Esophagus squamous epithelium (tissue), 5 donors: ENCODE results near the gene NPTX2. TPM values are rescaled to one million over a fixed set of nuclear protein-coding genes. Genes with fewer than 3 reads are reported as not detected.

Source experiments
- DNase-seq: peaks from one replicate; lab custom pipeline; 2025; lab: John Stamatoyannopoulos, UW
- H3K27ac ChIP-seq, 4 donors: fragments of 200-600 bp; sonication (generic); one replicate each; pipeline ENCODE4 v1.5.1; 2016 to 2019; ENCODE audit warnings: mild to moderate bottlenecking in 1 of 4
- H3K27me3 ChIP-seq, 4 donors: fragments of 200-600 bp; sonication (generic); 1 replicate in 3 of 4; 2 replicates in 1 of 4; pipeline versions ENCODE4 v1.5.1 to v1.6.0; 2017 to 2021; ENCODE audit warnings: antibody characterized with exemption in 1 of 4
- H3K36me3 ChIP-seq, 3 donors: fragments of 200-600 bp; sonication (generic); one replicate each; pipeline ENCODE4 v1.5.1; 2016 to 2019
- H3K4me1 ChIP-seq, 3 donors: fragments of 200-600 bp; sonication (generic); one replicate each; pipeline ENCODE4 v1.5.1; 2017 to 2019
- H3K4me3 ChIP-seq, 4 donors: fragments of 200-600 bp; sonication (generic); 1 replicate in 3 of 4; 2 replicates in 1 of 4; pipeline ENCODE4 v1.5.1; 2016 to 2019; ENCODE audit warnings: mild to moderate bottlenecking in 2 of 4, moderate library complexity in 1 of 4
- H3K9me3 ChIP-seq, 3 donors: fragments of 200-600 bp; sonication (generic); one replicate each; pipeline ENCODE4 v1.5.1; 2016 to 2019
- CTCF ChIP-seq, 6 experiments: fragments of 450-650 bp in 4 of 6; fragments of 200-600 bp in 2 of 6; sonication (generic) in 2 of 6; IDR thresholded peaks; one replicate each; pipeline ENCODE4 v1.5.1; 2016 to 2019; ENCODE audit warnings: antibody characterized with exemption in 6 of 6, mild to moderate bottlenecking in 4 of 6, moderate library complexity in 4 of 6
- POLR2A ChIP-seq, 4 donors: fragments of 450-650 bp; IDR thresholded peaks; one replicate each; pipeline ENCODE4 v1.6.1; 2017; ENCODE audit warnings: antibody characterized with exemption in 4 of 4, mild to moderate bottlenecking in 4 of 4, moderate library complexity in 3 of 4
- WGBS, 2 donors: methylation state at CpG; one replicate each; pipeline ENCODE4 v1.1.5; 2018; 5-methylcytosine and 5-hydroxymethylcytosine counted together
- intact Hi-C: fragments of 100-400 bp; cut with DNase I; formaldehyde crosslinking; loops from one replicate; pipeline ENCODE4 v1.15.0; 2022
- total RNA-seq, 4 donors: library from RNA; depleted of rRNA; stranded (reverse); fragments of >200 nt; gene quantifications; one replicate each; pipeline ENCODE4 v1.1.0, GENCODE V29; 2016
- donor health status: DM: yes; HTN: yes; CAD: no.

NPTX2 gene
- total RNA-seq, 4 donors from 2014 or later, result 1.6 to 9.7 (median 2.9) TPM

GRCh38 chr7:98641646-98642500 is 24.8 kb downstream of the NPTX2 start:
- no peak for DNase-seq
- 9 to 24% methylated on average over 5 to 8 of the region's 15 CpGs for WGBS, 2 donors
- no peaks in the 10 kb centered on the region for H3K4me1 ChIP-seq
- intact Hi-C loops, result no loop called here
- no peaks in the 10 kb centered on the region for H3K27me3 ChIP-seq
- H3K36me3 ChIP-seq, result no peaks in the 10 kb centered on the region
- TF ChIP-seq POLR2A (IDR thresholded peaks at IDR 0.05), result no peak
- TF ChIP-seq CTCF (IDR thresholded peaks at IDR 0.05), result no peak
- peaks cover 0 to 14% (median 11%) of the 10 kb centered on the region in 3 donors for H3K9me3 ChIP-seq
- H3K4me3 ChIP-seq, result no peak overlapping the region
- H3K27ac ChIP-seq, result no peak overlapping the region

GRCh38 chr7:98643236-98643985 is 26.3 kb downstream of the NPTX2 start:
- Histone ChIP-seq H3K9me3 (peaks cover 0 to 11% (median 8%) of the 10 kb centered on the region in 3 donors), H3K4me1 (no peaks in the 10 kb centered on the region), H3K4me3 (no peak overlapping the region), H3K27me3 (no peaks in the 10 kb centered on the region), H3K36me3 (no peaks in the 10 kb centered on the region), H3K27ac (no peak overlapping the region)
- no peak for DNase-seq
- no peak for TF ChIP-seq CTCF (IDR thresholded peaks at IDR 0.05)
- no peak for TF ChIP-seq POLR2A (IDR thresholded peaks at IDR 0.05)
- intact Hi-C loops, result no loop called here
- 66 to 74% methylated on average over 3 of the region's 3 CpGs for WGBS, 2 donors

- Histone ChIP-seq H3K36me3 (no peaks in the 10 kb centered on the region), H3K4me1 (no peaks in the 10 kb centered on the region), H3K9me3 (no peaks in the 10 kb centered on the region), H3K27me3 (no peaks in the 10 kb centered on the region), H3K4me3 (no peak overlapping the region), H3K27ac (no peak overlapping the region)
- DNase-seq, result no peak
- intact Hi-C loops, result no loop called here
- TF ChIP-seq CTCF (IDR thresholded peaks at IDR 0.05) (no peak), POLR2A (IDR thresholded peaks at IDR 0.05) (no peak)
- WGBS, 2 donors, result 59 to 62% methylated on average over 2 of the region's 2 CpGs
Observed at GRCh38 chr7:98646465-98646864, 29.4 kb downstream of the NPTX2 start.

- no peak overlapping the region for H3K27ac ChIP-seq
- intact Hi-C loops, result no loop called here
- no peaks in the 10 kb centered on the region for H3K36me3 ChIP-seq
- no peaks in the 10 kb centered on the region for H3K4me1 ChIP-seq
- TF ChIP-seq POLR2A (IDR thresholded peaks at IDR 0.05) (no peak), CTCF (IDR thresholded peaks at IDR 0.05) (no peak)
- no peaks in the 10 kb centered on the region for H3K9me3 ChIP-seq
- no peak for DNase-seq
- 14 to 20% methylated on average over 1 of the region's 4 CpGs for WGBS, 2 donors
- H3K27me3 ChIP-seq, result no peaks in the 10 kb centered on the region
- no peak overlapping the region for H3K4me3 ChIP-seq
Observed at GRCh38 chr7:98647326-98647725, 30.2 kb downstream of the NPTX2 start.

GRCh38 chr7:98651760-98652159 is 34.7 kb downstream of the NPTX2 start:
- Histone ChIP-seq H3K27ac (no peak overlapping the region), H3K36me3 (no peaks in the 10 kb centered on the region), H3K4me1 (no peaks in the 10 kb centered on the region), H3K27me3 (no peaks in the 10 kb centered on the region), H3K9me3 (no peaks in the 10 kb centered on the region), H3K4me3 (no peak overlapping the region)
- WGBS, 2 donors, result 75 to 93% methylated on average over 6 of the region's 6 CpGs
- no peak for TF ChIP-seq POLR2A (IDR thresholded peaks at IDR 0.05)
- TF ChIP-seq CTCF (IDR thresholded peaks at IDR 0.05), result no peak
- DNase-seq, result no peak
- intact Hi-C loops, result no loop called here
